NCI-H1105 (cell line): ENCODE data around the gene BDP1.
A peak's percentile ranks its signal among the peaks of the same experiment; 100 is the strongest.
"Not testable (repeated sequence)": the region's sequence is repeated elsewhere in the genome, so short reads cannot be mapped to it uniquely, and the experiment has no call there.

Experiments
- DNase-seq: peaks from one replicate; lab custom pipeline; 2025; lab: John Stamatoyannopoulos, UW

BDP1 gene

GRCh38 chr5:71573591-71573990, 118.1 kb downstream of the BDP1 start:
- DNase-seq, result no peak

DNA sequence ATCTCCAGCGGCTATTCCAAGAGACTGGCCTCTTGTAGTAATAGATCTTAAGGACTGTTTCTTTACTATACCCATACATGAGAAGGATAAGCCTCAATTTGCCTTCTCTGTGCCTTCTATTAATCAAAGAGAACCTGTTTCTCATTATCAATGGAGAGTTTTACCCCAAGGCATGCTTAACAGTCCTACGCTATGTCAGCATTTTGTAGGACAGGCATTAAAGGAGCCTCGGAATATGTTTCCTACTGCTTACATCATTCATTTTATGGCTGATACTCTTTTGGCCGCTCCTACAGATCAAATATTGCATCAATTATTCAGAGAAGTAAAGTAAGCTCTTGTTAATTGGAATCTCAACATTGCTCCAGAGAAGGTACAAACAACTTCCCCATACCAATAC, 120.1 kb downstream of the BDP1 start:
- DNase-seq, result not testable (repeated sequence)

DNA sequence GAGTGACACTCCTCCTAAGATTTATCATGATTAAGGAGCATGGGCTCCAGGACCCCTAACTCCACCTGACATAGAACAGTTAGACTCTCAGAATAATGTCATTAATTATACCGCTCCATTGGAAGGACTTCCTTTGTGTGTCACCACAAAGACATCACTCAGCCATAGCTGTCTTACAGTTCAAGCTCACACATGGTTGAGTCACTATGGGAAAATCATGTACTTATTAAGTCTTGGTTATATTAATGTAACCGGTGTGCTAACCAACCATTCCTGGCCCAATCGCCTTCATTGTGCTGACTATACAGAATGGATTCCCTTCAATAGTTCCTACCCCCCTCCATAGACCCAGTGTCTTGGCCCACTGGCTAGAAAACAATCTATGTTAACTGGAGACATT, 120.8 kb downstream of the BDP1 start:
- no peak for DNase-seq

GRCh38 chr5:71577839-71578238, 122.4 kb downstream of the BDP1 start:
- not testable (repeated sequence) for DNase-seq

GRCh38 chr5:71582945-71583584, 127.6 kb downstream of the BDP1 start:
- DNase-seq, result no peak

DNA sequence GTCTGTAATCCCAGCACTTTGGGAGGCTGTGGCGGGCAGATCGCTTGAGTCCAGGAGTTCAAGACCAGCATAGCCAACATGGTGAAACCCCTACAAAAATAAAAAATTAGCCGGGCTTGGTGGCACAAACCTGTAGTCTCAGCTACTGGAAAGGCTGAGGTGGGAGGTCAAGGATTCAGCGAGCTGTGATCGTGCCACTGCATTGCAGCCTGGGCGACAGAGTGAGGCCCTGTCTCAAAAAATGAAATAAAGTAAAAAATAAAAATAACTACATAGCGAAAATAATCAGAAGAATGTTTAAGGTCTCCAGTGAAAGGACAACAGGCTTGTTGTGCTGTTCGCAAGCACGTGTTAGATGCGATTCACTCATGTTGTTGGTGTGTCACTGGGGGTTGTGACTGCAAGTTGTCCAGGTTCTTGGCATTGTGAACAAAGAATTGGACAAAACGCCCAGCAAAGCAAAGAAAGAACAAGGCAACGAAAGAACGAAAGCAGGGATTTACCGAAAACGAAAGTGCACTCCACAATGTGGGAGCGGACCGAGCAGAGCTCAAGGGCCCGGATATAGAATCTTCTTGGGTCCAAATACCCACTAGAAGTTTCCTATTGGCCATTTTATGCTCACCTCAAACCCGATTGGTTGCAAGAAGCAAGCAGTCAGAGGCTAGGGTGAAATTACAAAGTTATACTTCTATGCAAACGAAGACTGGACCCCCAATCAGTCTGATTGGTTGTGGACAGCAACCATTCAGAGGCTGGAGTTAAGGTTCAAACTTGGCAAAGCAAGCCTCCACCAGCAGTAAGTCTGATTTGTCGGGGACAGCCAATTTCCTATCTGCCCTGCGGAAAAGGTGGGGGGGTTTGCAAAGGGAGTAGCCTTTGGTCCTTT, 130.8 kb downstream of the BDP1 start:
- DNase-seq, result no peak

DNA sequence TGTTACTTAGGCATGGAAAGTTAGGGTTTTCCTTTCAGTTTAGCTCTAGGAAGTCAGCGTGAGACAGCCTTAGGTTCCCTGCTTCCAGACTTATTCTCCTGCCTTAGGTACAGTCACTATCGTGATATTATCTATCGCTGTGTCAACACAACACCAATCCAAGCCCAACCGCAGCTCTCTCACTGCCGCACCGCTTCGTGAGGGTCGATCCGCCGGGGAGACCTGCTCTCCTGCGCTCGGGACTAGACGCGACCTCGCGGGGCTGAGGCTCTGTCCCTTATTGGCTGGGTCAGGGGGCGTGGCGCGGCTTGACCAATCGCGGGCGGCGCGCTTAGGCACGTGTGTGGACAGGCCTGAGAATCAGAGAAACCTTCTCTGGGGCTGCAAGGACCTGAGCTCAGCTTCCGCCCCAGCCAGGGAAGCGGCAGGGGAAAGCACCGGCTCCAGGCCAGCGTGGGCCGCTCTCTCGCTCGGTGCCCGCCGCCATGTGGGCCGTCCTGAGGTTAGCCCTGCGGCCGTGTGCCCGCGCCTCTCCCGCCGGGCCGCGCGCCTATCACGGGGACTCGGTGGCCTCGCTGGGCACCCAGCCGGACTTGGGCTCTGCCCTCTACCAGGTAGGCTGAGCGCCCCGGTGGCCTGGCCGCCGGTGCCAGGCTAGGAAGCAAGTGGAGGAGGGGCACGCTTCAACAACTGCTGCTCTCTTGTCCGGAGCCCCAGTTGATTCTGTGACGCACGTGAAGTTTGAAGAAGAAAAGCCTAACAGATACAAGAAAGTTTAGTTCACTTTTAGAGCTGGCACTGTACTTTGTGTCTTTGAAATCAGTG, 131.7 kb downstream of the BDP1 start, which contains the start of gene MCCC2:
Gene MCCC2, plus strand, starts transcription at position 400 of the 825 bp plus-strand sequence. Its CDS starts 86 bp downstream, at position 486.
- peak; percentile 85 for DNase-seq

DNA sequence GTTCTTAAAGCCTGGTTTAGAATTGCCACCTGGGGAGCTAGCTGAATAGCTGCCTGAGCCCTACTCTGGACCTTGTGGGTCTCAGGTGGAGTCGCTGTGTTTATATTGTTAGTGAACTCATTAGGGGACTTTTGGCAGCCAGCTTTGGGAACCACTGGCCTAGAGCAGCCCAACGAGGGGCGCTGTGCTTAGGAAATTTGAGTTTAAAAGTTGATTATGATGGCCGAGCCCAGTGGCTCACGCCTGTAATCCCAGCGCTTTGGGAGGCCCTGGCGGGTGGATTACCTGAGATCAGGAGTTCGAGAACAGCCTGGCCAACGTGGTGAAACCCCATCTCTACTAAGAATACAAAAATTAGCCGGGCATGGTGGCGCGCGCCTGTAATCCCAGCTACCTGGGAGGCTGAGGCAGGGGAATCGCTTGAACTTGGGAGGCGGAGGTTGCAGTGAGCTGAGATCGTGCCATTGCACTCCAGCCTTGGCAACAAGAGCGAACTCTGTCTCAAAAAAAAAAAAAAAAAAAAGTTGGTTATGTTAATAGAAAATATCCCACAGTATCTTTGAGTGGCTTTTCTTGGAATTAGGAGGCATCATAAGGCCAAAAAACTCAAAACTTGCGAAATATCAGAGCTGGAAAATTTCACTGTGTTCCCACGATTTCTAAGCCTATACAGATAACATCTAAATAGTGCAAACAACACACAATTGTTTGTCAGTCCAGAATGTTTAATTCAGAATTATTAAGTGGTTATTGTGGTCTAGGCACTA, 132.5 kb downstream of the BDP1 start:
- DNase-seq, result no peak

DNA sequence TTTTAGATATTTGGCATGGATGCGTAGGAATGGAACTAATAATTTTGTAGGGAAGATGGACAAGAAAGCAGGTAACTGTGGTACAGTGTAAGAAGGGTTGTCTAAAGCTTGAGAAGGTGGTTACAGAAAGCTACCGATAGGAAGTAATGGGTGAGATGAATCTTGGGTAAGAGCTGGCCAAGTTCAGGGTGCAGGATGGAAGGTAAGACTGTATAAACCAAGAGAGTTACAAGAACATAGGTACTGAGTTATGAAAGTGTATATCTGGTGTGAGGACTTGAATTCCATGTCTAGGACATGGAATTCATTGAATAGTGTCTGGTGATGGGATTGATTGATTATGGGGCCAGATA, 133.1 kb downstream of the BDP1 start:
- no peak for DNase-seq

DNA sequence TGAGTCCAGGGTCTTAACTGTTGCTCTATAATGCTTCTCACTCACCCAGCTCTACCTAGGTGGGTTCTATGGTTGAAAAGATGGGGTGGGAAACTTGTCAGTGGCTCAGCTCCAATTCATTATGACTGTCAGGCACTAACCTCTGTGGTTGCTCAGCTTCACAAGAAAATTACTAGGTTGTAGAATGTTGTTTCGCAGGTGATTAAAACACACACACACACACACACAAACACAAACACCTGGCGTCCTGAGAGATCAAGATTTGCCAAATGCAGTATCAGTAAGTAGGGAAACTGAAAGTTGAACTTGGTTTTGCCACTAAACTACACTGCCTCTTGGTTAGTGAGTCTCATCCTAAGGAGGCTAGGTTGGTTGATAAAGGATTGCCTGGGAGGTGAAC, 134.5 kb downstream of the BDP1 start:
- DNase-seq, result no peak

DNA sequence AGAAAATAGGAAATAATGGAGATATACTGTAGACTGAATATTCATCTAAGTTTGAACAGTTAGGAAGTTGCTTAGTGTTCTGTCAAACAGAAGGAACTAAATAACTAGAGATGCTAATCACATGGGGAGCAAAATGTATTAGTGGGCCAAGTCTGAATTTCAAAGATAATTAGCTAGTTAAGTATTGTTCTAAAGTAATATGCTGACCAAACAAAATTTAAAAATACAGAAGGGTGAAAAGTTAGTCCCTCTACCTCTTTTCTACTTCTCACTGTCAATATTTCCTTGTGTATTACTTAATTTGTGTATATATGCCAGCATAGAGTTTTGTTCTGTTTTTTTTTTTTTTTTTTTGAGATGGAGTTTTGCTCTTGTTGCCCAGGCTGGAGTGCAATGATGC, 135.6 kb downstream of the BDP1 start:
- no peak for DNase-seq

DNA sequence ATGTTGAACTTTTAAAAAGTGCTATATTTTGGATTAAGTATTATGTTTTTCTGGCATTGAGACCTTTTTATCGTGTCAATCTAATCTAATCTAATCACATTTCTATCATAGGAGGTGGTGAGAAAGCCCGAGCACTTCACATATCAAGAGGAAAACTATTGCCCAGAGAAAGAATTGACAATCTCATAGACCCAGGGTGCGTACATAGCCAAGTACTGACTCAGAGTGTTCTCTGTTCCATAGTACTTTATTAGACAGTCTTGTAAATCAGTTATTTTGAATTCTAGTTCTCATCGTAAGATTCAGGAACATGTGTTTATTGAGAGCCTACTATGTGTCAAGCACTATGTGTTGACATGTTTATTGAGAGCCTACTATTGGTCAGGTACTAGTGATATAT, 140.7 kb downstream of the BDP1 start:
- no peak for DNase-seq

- DNase-seq, result no peak
Observed at GRCh38 chr5:71597001-71597400, 141.6 kb downstream of the BDP1 start.

- no peak for DNase-seq
Observed at GRCh38 chr5:71600783-71601182, 145.3 kb downstream of the BDP1 start.

- no peak for DNase-seq
Observed at GRCh38 chr5:71601222-71602026, 146.0 kb downstream of the BDP1 start.

DNA sequence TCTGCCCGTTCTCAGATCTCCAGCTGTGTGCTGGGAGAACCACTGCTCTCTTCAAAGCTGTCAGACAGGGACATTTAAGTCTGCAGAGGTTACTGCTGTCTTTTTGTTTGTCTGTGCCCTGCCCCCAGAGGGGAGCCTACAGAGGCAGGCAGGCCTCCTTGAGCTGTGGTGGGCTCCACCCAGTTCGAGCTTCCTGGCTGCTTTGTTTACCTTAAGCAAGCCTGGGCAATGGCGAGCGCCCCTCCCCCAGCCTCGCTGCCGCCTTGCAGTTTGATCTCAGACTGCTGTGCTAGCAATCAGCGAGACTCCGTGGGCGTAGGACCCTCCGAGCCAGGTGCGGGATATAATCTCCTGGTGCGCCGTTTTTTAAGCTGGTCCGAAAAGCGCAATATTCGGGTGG, 154.5 kb downstream of the BDP1 start:
- DNase-seq, result not testable (repeated sequence)

- DNase-seq, result no peak
Observed at GRCh38 chr5:71615809-71616208, 160.4 kb downstream of the BDP1 start.
